SIG-M5 (cell line): ENCODE results near the gene SH3RF1.

ENCODE experiments used
- DNase-seq: peaks from one replicate; lab custom pipeline; 2025; lab: John Stamatoyannopoulos, UW

Gene SH3RF1

DNA sequence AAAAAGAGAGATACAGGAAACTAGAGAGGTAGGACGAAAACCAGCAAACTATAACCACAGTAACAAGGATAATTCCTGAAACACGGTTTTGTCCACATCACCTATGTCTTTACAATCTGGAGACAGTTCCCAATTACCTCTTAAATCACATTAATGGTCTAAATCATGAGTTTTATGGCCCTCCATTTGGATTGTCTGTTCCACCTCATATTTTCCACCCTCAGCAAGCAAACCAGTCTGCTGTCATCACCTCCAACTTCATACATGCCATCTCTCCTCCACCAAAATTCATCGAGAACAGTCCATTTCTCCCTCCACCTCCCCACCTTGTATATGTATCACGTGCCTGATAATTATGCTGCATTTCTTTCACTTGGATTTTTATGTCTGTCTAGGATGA lies 107.3 kb downstream of the SH3RF1 start:
- DNase-seq = no peak

DNA sequence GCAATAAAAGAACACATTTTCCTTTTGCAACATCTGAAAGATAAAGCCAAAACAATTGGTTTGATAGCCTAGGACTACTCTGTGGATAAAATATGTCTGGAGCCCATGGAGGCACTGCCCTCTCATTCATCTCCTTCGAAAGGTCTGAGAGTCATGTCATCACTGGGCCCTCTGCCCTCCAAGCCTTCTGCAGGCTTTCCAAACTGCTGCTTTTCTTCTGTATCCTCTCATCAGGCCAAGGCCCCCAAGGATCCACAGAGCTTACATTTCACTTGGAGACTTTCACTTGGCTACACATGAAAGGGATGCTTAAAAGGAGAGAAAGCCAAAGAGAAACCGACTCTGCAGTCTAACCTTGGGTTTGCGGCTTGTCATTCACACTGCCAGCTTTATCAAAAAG lies 109.9 kb downstream of the SH3RF1 start:
- no peak for DNase-seq

DNA sequence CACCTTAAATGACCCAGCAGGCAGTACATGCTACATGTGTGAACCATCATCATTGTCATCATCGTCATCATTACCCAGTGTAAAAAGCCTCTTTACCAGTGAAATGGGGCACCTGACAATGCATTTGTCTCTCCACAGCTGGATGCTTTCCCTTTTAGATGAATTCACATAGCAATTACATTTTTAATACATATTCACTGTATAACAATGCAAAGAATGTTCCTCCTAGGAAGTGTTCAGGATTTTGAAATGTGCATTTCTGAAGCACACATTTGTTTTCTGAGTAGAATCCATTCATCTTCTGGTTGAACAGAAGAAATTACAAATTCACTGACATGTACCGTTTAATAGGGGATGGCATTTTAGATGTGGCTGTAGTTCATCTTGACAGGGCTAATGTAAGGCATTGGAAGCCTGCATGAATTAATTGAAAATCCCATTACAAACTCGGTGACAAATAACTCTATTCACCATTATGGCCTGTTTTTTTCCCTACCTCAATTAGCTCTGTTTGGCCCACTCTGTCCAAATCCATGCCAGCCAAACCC lies 111.1 kb downstream of the SH3RF1 start:
- DNase-seq = no peak

- DNase-seq = no peak
Measured at GRCh38 chr4:169158861-169159260, 111.9 kb downstream of the SH3RF1 start.

- DNase-seq = no peak
Measured at GRCh38 chr4:169158046-169158445, 112.7 kb downstream of the SH3RF1 start.

DNA sequence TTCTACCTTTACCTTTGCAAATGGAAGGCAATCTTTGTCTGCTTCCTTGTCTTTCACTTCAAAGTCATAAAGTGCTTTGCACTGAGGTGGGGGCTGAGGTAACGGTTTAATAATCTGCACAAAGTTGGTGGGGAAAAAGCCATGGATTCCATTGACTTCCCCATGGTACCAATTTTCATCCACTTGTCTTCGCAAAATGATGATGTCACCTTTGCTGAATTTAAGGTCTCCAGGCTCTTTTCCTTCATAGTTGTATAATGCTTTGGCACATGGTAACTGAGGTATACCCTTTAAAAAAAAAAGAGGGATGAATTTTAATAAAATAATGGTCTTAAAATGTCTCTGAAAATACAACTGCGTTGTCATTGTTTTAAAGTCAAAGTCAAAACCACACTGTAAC lies 114.4 kb downstream of the SH3RF1 start:
- no peak for DNase-seq

DNA sequence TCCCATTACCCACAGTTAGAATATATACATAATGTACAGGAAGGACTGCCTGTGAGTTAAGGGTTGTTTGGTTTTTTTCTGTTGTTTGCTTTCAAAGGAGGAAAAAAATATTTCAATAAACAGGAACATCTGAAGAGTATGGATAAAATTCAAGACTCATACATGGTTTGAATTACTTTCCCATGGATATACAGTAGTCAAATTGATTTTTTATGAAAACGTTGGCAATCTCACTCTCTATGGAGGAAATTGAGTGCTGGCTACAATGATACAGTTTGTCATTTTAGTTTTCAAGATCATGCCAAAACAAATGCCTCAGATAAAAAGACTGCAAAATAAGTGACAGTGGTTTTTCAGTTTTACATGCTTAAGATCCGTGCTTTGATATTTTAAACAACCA lies 116.6 kb downstream of the SH3RF1 start:
- DNase-seq = no peak

GRCh38 chr4:169153481-169154087 lies 117.2 kb downstream of the SH3RF1 start:
- no peak for DNase-seq

- no peak for DNase-seq
Measured at GRCh38 chr4:169152899-169153298, 117.9 kb downstream of the SH3RF1 start.

DNA sequence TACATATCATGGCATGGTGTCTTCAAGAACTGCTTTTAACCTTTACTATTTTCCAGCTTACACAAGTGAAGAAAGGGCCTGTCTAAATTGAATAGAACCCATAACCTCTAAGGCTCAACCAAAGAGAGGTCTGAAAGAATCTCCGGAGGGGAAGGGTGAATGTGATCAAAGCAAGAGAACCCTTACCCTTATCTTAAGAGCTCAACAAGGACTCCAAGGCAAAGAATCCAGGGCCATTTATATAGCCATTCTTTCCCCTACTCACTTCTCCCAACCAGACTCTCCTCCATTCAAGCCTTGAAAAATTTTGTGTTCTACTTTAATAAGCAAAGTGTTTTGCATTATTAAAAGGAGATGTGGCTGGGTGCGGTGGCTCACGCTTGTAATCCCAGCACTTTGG lies 118.7 kb downstream of the SH3RF1 start:
- DNase-seq = no peak

GRCh38 chr4:169151671-169152070 lies 119.1 kb downstream of the SH3RF1 start:
- no peak for DNase-seq

DNA sequence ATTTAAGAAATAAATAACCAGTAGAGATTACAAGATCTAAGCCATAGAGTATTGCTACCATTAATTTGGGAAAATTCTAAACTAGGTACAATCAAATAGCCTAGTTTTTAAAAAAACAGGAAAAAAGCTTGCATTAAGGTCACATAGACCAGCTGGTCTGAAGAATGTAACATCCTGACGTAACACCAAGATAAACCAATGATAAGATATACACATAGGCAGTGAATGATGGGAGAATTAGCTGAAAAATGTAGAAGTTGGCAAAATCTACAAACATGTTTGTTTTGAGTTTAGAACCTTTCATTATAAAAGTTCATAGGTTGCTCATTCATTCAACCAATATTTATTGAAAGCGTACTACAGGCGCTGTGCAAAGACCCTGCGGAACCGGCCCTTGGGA lies 120.0 kb downstream of the SH3RF1 start:
- no peak for DNase-seq

- DNase-seq = no peak
Measured at GRCh38 chr4:169148885-169149284, 121.9 kb downstream of the SH3RF1 start.

GRCh38 chr4:169147191-169147590 lies 123.6 kb downstream of the SH3RF1 start:
- no peak for DNase-seq

DNA sequence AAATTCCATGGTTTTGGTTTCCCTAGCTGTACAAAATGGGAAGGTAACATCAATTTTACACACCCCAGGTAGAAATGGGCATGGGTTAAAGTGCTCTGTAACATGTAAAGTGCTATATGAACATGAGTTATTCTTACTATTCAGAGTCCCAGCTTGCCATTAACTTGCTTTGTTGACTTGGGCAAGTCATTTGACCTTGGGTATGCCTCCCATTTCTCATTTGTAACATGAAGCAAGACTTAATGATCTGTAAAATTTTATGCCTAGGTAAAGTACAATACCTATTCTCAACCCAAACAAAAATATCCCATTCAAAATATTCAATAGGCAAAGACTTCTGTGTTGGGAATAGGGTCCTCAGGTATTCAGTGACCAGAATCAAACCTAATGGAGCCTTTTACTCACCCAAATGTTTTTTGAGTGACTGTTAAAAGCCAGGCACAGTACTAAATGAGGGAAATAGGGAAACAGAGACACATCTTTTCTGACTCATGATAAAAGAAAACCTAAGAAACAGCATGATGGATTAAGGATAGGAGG lies 126.6 kb downstream of the SH3RF1 start:
- no peak for DNase-seq

DNA sequence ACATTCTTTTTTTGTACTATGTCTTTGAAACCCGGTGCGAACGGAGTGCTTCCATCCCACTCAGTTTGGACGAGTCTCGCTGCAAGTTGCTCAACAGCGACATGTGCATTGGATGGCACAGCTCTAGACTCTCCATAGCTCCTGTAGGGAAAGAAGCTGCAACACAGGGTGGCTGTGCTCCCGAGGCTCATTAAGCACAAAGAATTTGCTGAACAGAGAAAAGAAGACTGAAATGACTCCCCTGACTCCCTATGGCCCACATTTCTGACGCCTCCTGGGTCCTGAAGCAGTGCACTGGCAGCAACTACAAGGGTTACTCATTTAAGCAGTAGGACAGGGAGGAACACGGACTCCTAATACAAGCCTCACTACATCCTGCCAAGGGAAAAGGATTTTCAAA lies 127.4 kb downstream of the SH3RF1 start:
- no peak for DNase-seq

- no peak for DNase-seq
Measured at GRCh38 chr4:169142906-169143305, 127.8 kb downstream of the SH3RF1 start.

DNA sequence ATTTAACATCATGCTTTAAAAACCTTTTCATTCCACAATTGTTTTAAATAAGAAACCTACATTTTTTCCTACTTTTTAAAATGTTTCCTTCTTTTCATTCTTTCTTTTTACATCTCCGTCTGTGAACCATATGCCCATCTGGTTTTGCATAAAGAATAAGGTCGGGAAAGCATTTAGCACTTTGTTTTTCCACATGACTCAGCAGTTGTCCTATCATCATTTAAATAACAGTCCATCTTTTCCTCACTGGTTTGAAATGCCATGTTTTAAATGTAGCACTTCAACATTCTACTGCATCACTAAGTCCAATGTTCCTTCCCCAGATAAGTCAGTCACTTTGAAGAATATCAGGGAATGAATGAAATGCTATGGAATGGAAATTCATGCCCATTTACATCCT lies 128.4 kb downstream of the SH3RF1 start:
- no peak for DNase-seq

- no peak for DNase-seq
Measured at GRCh38 chr4:169139021-169139420, 131.7 kb downstream of the SH3RF1 start.

GRCh38 chr4:169137558-169137920 lies 133.2 kb downstream of the SH3RF1 start:
- DNase-seq = no peak

DNA sequence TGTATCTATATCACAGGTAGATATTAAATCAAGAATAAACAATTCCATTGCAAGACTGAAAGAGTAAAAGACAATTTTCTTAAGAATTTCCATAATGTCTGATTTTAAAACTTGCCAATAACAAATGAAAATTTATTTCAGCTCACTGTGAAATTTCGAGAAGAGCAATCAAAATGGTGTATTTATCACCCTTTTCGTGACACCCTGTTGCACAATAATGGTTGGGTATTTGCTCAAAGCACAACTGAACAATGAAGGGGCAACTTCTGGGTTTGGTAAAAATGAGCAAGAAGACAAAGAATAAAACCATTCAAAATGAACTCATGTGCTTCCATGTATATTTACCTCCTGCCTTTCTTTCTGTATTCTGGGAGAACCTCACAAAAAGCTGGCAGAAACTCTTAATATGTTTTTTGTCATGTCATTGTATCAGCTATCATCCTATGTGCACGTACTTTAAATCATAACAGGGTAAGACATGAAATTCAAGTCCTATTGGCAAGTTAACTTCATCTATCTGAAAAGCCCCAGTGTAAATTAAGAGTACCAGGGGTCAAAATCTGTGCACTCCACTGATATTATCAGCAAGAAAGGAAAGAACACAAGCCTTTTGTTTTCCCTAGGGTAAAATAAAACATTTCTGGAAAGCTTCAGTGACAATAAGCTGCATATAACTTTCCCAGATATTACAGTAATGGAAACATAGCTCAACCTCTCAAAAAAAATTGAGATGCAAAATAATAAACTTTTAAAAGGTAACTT lies 133.8 kb downstream of the SH3RF1 start:
- DNase-seq = no peak

- no peak for DNase-seq
Measured at GRCh38 chr4:169136330-169136729, 134.4 kb downstream of the SH3RF1 start.

DNA sequence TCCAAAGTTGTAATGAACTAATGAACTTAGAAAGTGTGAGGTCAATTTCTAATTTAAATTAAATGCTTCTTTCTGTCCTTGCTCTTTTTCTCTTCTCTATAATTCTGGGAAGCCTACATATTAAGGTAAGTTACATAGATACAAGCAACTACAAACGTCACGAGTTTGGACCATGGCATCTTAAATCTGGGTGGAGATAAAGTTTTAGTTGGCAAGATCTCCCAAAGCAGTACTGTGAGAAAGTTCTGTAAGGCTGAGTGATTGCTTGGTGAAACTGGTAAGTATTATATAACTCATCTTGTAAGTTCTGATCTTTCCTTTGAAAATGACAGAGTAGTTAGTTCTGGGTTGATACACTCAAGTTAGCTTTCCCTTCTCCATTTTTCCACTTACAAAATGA lies 135.0 kb downstream of the SH3RF1 start:
- DNase-seq = no peak
